Kidney (tissue), 14 donors: ENCODE measurements around the gene HSPB7. TPM values are rescaled to one million over a fixed set of nuclear protein-coding genes. Genes with fewer than 3 reads are reported as not detected.
"Not testable (repeated sequence)": the region's sequence is repeated elsewhere in the genome, so short reads cannot be mapped to it uniquely, and the experiment has no call there.

Experiments used
- DNase-seq, 5 donors: peaks; one replicate each; pipeline ENCODE4 v3.0.0-alpha.2; 2013 to 2020
- FAIRE-seq: peaks from 2 replicates; lab custom pipeline; 2012; peaks lifted over from hg19 to GRCh38; lab: Jason Lieb, UNC
- H3K27ac ChIP-seq, 2 donors: one replicate each; pipeline ENCODE4 v1.7.0; 2013; ENCODE audit warnings: low read depth in 2 of 2, low read length in 2 of 2, inconsistent platforms in 1 of 2
- H3K27me3 ChIP-seq: one replicate; pipeline ENCODE4 v1.7.1; 2013; ENCODE audit warnings: low read length, inconsistent platforms; ENCODE audit not compliant: control insufficient read depth, insufficient read depth
- H3K36me3 ChIP-seq, 3 donors: one replicate each; pipeline versions ENCODE4 v1.7.0 to v1.7.1; 2013; ENCODE audit warnings: low read length in 3 of 3, control low read depth in 1 of 3, inconsistent platforms in 1 of 3; ENCODE audit not compliant: insufficient read depth in 3 of 3, control insufficient read depth in 2 of 3
- H3K4me1 ChIP-seq, 3 donors: one replicate each; pipeline versions ENCODE4 v1.7.0 to v1.7.1; 2013; ENCODE audit warnings: low read length in 3 of 3, inconsistent platforms in 1 of 3, low read depth in 1 of 3; ENCODE audit not compliant: control insufficient read depth in 2 of 3, insufficient read depth in 2 of 3
- H3K4me3 ChIP-seq, 3 donors: one replicate each; pipeline versions ENCODE4 v1.7.0 to v1.8.1; 2013; ENCODE audit warnings: low read length in 3 of 3, control low read depth in 1 of 3, inconsistent platforms in 1 of 3
- H3K9ac ChIP-seq, 3 donors: one replicate each; pipeline versions ENCODE4 v1.7.0 to v1.7.1; 2013; ENCODE audit warnings: low read length in 3 of 3, control low read depth in 1 of 3, inconsistent platforms in 1 of 3
- H3K9me3 ChIP-seq, 3 donors: one replicate each; pipeline versions ENCODE4 v1.7.0 to v1.7.1; 2013; ENCODE audit warnings: low read length in 3 of 3, control low read depth in 1 of 3, inconsistent platforms in 1 of 3; ENCODE audit not compliant: control insufficient read depth in 2 of 3, insufficient read depth in 1 of 3
- CTCF ChIP-seq: IDR thresholded peaks from 3 replicates; pipeline ENCODE4 v1.5.1; 2012; ENCODE audit warnings: mild to moderate bottlenecking, moderate library complexity, borderline replicate concordance; ENCODE audit not compliant: insufficient read depth; ENCODE audit errors: extremely low read depth
- intact Hi-C: fragments of 100-400 bp; cut with DNase I; formaldehyde crosslinking; loops from one replicate; pipeline ENCODE4 v1.11.1; 2022
- polyA plus RNA-seq: library from polyadenylated mRNA; stranded (reverse); fragments of 350-450 nt; fragmentation: Illumina TruSeq; extraction: RNeasy Lipid Tissue Mini Kit (QIAGEN cat#74804); gene quantifications from one replicate; pipeline ENCODE4 v1.2.3, GENCODE V29; 2014; ENCODE audit warnings: low read depth, low replicate concordance; ENCODE audit not compliant: insufficient read depth
- total RNA-seq: library from RNA; stranded (reverse); fragmentation: NEBNext Ultra II Directional; extraction: Animal tissue kit (Norgen Biotek cat#: 25700); gene quantifications from one replicate; pipeline ENCODE4 v1.2.1, GENCODE V29; 2021
- donor health status: control.
- donor health status: control.
- donor health status: control.
- donor health status: control.
- donor health status: control.
- donor health status: DM: yes; HTN: yes; CAD: no.
- donor health status: Normal renal cell carcinoma (clear cell type).

HSPB7 gene
- total and polyA plus RNA-seq, 2 donors from 2014 or later = 17.0 to 29.1 TPM

- Histone ChIP-seq H3K27me3 (no peaks in the 10 kb centered on the region), H3K9ac (no peak overlapping the region), H3K9me3 (no peaks in the 10 kb centered on the region), H3K27ac (peak overlapping the region in 1 of 2 donors; percentile 32), H3K36me3 (no peaks in the 10 kb centered on the region), H3K4me3 (no peak overlapping the region), H3K4me1 (peaks cover 0 to 6% (median 0%) of the 10 kb centered on the region in 3 donors)
- FAIRE-seq = no peak
- no peak for DNase-seq
- intact Hi-C loops = no loop called here
- no peak for TF ChIP-seq CTCF
Measured at GRCh38 chr1:16041200-16041599, 23.4 kb upstream of the HSPB7 start.

- intact Hi-C loops, H3K27ac ChIP-seq, H3K27me3 ChIP-seq, H3K4me3 ChIP-seq, H3K4me1 ChIP-seq, DNase-seq, H3K9me3 ChIP-seq, FAIRE-seq, H3K9ac ChIP-seq, H3K36me3 ChIP-seq: not testable (repeated sequence)
Measured at GRCh38 chr1:16039871-16040270, 22.0 kb upstream of the HSPB7 start.

GRCh38 chr1:16038620-16038912, 20.7 kb upstream of the HSPB7 start:
- Histone ChIP-seq H3K9me3 (no peaks in the 10 kb centered on the region), H3K27me3 (no peaks in the 10 kb centered on the region), H3K4me1 (peaks cover 0 to 6% (median 0%) of the 10 kb centered on the region in 3 donors), H3K9ac (no peak overlapping the region), H3K36me3 (no peaks in the 10 kb centered on the region), H3K27ac (no peak overlapping the region), H3K4me3 (no peak overlapping the region)
- intact Hi-C loops = no loop called here
- no peak for DNase-seq
- no peak for TF ChIP-seq CTCF
- FAIRE-seq = no peak

- H3K4me1 ChIP-seq, intact Hi-C loops, H3K27ac ChIP-seq, H3K27me3 ChIP-seq, H3K4me3 ChIP-seq, FAIRE-seq, H3K9me3 ChIP-seq, H3K36me3 ChIP-seq, DNase-seq, H3K9ac ChIP-seq: not testable (repeated sequence)
Measured at GRCh38 chr1:16036461-16036860, 18.6 kb upstream of the HSPB7 start.

GRCh38 chr1:16033103-16033632, 15.3 kb upstream of the HSPB7 start:
- H3K36me3 ChIP-seq, FAIRE-seq, H3K4me1 ChIP-seq, H3K4me3 ChIP-seq, H3K27me3 ChIP-seq, DNase-seq, intact Hi-C loops, H3K9ac ChIP-seq, H3K9me3 ChIP-seq, H3K27ac ChIP-seq: not testable (repeated sequence)
